GM12864 (cell line): Measurements from ENCODE around the gene GAS2L2.

ENCODE experiments used
- DNase-seq: peaks from one replicate; pipeline ENCODE4 v3.0.0-alpha.2; 2011; ENCODE audit warnings: low read depth
- H3K4me3 ChIP-seq: 2 replicates; pipeline ENCODE4 v1.5.1; 2011; ENCODE audit warnings: mild to moderate bottlenecking, low read depth, low read length, control low read depth
- TF ChIP-seq, protein P1 (sequence below): IDR thresholded peaks from 2 replicates; pipeline ENCODE4 v1.5.1; 2011; ENCODE audit warnings: low read depth, mild to moderate bottlenecking, moderate library complexity, low read length, control low read depth, inconsistent platforms; ENCODE audit errors: missing control alignments

The GAS2L2 gene

GRCh38 chr17:35717475-35717874 is 35.6 kb downstream of the GAS2L2 start:
- H3K4me3 ChIP-seq, result no peak overlapping the region
- TF ChIP-seq, protein P1, sequence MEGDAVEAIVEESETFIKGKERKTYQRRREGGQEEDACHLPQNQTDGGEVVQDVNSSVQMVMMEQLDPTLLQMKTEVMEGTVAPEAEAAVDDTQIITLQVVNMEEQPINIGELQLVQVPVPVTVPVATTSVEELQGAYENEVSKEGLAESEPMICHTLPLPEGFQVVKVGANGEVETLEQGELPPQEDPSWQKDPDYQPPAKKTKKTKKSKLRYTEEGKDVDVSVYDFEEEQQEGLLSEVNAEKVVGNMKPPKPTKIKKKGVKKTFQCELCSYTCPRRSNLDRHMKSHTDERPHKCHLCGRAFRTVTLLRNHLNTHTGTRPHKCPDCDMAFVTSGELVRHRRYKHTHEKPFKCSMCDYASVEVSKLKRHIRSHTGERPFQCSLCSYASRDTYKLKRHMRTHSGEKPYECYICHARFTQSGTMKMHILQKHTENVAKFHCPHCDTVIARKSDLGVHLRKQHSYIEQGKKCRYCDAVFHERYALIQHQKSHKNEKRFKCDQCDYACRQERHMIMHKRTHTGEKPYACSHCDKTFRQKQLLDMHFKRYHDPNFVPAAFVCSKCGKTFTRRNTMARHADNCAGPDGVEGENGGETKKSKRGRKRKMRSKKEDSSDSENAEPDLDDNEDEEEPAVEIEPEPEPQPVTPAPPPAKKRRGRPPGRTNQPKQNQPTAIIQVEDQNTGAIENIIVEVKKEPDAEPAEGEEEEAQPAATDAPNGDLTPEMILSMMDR, result no peak
- DNase-seq, result no peak

DNA sequence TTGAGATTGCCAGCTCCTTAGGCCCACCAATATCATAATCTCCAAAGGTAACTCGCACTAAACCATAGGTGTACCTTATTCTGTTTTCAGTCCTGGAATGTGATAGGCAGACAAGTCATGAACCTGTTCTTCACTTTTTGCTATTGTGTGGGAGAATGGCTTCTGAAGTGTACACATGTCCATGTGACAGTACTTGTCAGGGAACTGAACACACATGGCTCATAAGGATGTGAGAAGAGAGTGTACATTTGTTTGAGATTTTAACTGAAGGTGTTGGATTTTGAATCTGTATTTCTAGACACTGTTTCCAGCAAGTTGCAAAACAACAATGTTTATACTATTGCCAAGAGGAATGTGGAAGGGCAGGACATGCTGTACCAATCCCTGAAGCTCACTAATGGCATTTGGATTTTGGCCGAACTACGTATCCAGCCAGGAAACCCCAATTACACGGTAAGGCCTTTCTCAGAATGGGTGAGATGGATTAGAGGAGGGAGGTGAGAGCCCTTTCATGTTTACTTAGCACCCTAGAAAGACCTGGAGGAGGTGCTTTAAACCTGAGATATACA is 36.1 kb downstream of the GAS2L2 start:
- TF ChIP-seq, protein P1, result no peak
- DNase-seq, result no peak
- H3K4me3 ChIP-seq, result no peak overlapping the region

DNA sequence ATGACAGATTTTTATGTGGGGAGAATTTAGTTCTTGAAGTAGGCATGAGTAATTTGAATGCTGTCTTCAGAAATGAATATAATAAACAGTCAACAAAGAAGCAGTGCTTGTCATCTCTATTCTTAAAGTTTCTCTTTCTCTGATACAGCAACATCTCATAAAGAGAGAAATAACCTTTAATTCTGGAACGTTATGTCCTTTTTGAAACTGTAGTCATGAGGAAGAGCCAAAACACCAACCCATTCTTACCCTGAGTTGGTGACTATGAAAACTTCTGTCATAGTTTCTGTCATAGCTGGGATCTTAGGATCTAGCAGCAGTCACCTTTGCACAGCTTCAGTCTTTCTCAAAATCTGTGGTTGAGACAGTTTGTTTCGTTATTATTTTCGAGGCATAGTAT is 36.9 kb downstream of the GAS2L2 start:
- no peak overlapping the region for H3K4me3 ChIP-seq
- no peak for DNase-seq
- TF ChIP-seq, protein P1, result no peak

DNA sequence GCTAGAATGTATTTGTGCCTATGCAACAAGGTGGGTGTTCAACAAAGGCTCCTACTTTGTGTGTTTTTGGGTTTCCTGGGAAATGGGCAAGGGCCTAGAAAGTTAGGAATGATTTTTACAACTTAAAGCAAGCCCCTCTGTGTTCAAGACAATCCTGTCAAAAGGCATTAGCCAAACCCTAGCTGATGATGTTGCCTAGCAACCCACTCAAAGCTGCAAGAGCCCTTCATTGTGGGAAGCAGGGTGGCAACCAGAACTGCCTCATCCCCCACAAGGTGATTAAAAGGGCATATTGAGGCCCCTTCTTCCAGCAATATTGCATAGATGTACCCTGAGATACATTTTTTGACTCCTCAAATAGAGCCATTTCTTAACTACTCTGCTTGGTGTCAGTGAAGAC is 37.6 kb downstream of the GAS2L2 start:
- DNase-seq, result no peak
- H3K4me3 ChIP-seq, result no peak overlapping the region
- TF ChIP-seq, protein P1, result no peak

DNA sequence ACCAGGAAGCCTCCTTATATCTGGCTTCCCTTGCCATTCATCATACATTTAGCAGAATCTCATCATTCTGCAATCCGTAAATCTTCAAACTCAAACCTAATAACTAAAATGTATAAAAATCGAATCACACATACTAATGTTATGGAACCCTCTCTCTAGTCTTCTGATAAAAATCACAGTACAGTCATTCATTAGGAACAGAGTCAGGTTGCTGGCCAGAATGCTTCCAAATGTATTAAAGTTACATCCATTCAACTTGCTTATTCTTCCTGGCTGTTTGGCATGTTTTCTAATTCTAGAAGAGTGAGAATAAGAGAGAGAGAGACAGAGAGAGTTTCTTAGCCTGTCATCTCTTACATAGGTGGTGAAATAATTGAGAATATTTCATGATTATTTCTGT is 38.1 kb downstream of the GAS2L2 start:
- DNase-seq, result no peak
- TF ChIP-seq, protein P1, result no peak
- H3K4me3 ChIP-seq, result no peak overlapping the region

- TF ChIP-seq, protein P1, result no peak
- no peak overlapping the region for H3K4me3 ChIP-seq
- no peak for DNase-seq
These were observed 39.8 kb downstream of the GAS2L2 start for GRCh38 chr17:35713069-35713728.

- TF ChIP-seq, protein P1, result no peak
- no peak overlapping the region for H3K4me3 ChIP-seq
- no peak for DNase-seq
These were observed 42.1 kb downstream of the GAS2L2 start for GRCh38 chr17:35710950-35711349.
